Measurements from ENCODE around the gene INO80D.
"Not testable (repeated sequence)": the region's sequence is repeated elsewhere in the genome, so short reads cannot be mapped to it uniquely, and the experiment has no call there.

The INO80D gene

DNA sequence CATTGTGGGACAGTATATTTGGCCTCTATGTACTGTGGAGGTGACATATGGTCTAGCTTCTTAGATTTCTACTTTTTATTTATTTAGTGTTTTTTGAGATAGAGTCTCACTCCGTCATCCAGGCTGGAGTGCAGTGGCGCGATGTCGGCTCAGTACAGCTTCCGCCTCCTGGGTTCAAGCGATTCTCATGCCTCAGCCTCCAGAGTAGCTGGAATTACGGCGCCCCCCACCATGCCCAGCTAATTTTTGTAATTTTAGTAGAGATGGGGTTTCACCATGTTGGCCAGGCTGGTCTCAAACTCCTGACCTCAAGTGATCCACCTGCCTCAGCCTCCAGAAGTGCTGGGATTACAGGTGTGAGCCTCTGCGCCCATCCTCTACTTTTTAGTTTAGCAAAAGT lies 99.6 kb downstream of the INO80D start:
- not testable (repeated sequence) for DNase-seq (ENCODE audit: low spot score); FAIRE-seq

DNA sequence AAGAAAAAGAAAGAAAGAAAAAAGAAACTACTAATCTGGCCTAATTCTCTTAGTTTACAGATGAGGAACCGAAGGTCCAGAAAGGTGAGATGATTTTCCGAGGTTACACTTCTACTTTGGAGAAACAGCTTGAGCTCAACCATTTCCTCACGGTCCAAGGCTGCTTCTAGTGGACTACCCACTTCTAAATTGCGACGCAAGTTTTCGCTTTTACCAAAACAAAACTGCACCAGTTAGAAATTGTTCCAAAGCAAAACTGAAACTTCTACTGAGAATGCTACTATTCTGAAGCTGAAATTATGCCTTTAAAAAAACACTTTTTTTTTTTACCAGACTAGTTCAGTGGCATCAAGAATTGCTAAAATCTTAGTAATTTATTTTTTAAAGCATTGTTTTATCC lies 101.6 kb downstream of the INO80D start:
- FAIRE-seq = no peak
- DNase-seq (ENCODE audit: low spot score) = no peak

DNA sequence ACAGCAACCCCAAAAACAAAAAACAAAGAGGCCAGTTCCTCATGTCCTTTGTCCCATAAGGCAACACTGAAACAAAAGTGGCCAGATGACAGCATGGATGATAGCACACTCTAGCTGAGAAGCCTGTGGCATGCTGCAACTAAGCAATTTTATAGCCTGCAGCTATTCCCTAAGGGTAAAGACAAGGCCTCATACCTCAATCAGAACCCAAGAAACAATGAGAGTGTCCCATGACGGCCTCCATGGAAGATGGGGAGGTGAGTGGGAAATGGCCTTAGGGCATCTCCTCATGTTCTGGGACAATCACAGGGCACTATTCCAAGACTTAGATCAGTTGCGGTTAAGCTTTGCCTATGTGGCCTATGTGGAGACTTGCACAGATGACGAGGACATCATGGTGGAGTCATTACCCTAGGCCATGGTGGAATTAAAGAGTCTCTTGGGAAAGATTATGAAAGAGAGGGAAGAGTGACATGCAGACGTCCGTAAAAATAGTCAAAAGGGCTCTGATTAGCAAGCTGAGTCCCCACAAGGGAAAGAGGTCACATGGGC lies 103.1 kb downstream of the INO80D start:
- FAIRE-seq = no peak
- no peak for DNase-seq (ENCODE audit: low spot score)

DNA sequence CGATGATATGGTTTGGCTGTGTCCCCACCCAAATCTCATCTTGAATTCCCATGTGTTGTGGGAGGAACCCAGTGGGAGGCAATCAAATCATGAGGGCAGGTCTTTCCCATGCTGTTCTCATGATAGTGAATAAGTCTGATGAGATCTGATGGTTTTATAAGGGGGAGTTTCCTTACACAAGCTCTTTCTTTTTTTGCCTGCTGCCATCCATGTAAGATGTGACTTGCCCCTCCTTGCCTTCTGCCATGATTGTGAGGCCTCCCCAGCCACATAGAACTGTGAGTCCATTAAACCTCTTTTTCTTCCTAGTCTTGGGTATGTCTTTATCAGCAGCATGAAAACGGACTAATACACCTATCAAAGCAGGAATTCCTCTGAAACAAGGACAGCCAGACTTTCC lies 107.2 kb downstream of the INO80D start:
- not testable (repeated sequence) for FAIRE-seq; DNase-seq (ENCODE audit: low spot score)

DNA sequence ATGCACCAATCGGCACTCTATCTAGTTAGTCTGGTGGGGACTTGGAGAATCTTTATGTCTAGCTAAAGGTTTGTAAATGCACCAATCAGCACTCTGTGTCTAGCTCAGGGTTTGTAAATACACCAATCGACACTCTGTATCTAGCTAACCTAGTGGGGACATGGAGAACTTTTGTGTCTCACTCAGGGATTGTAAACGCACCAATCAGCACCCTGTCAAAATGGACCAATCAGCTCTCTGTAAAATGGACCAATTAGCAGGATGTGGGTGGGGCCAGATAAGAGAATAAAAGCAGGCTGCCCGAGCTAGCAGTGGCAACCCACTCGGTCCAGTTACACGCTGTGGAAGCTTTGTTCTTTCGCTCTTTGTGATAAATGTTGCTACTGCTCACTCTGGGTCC lies 108.3 kb downstream of the INO80D start:
- not testable (repeated sequence) for FAIRE-seq; DNase-seq (ENCODE audit: low spot score)

DNA sequence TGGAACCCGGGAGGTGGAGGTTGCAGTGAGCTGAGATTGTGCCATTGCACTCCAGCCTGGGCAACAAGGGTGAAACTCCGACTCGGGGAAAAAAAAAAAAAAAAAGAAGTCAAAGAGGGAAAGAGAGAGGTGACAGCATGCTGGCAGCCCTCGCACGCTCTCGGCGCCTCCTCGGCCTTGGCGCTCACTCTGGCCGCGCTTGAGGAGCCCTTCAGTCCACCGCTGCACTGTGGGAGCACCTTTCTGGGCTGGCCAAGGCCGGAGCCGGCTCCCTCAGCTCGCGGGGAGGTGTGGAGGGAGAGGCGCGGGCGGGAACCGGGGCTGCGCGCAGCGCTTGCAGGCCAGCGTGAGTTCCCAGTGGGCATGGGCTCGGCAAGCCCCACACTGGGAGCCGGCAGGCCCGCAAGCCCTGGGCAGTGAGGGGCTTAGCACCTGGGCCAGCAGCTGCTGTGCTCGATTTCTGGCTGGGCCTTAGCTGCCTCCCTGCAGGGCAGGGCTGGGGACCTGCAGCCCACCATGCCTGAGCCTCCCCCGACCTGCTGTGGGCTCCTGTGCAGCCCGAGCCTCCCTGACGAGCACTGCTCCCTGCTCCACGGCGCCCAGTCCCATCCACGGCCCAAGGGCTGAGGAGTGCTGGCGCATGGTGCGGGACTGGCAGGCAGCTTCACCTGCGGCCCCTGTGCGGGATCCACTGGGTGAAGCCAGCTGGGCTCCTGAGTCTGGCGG lies 108.9 kb downstream of the INO80D start:
- not testable (repeated sequence) for FAIRE-seq; DNase-seq (ENCODE audit: low spot score)

DNA sequence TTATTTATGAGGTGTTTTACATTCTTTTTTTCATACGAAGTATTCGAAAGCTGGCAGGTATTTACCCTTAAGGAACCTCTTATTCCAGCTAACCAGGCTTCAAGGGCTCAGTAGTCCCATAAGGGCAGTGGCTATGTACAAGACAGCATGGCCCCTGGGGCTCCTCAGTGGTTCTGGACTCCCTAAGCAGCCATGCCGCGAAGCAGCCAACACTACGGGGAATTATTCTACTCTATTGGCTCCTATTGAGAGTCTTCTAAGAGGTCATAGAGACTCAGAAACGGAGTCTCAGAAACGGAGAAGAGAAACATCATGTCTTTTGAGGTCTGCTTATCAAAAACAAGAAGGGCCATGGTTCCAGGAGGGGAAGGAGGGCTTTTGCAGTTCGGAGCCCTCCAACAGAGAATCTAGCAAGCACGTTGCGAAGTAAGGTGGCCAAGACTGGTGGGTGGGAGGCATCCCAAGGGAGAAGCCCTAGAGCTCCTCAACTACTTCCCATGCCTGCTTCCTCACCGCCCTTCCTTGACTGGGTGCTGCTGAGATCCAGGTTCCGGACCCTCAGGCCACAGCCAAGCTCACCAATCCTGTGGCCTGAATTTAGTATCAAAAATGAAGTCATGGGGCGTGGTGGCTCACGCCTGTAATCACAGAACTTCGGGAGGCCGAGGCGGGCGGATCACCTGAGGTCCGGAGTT lies 109.7 kb downstream of the INO80D start:
- FAIRE-seq = no peak
- no peak for DNase-seq (ENCODE audit: low spot score)

DNA sequence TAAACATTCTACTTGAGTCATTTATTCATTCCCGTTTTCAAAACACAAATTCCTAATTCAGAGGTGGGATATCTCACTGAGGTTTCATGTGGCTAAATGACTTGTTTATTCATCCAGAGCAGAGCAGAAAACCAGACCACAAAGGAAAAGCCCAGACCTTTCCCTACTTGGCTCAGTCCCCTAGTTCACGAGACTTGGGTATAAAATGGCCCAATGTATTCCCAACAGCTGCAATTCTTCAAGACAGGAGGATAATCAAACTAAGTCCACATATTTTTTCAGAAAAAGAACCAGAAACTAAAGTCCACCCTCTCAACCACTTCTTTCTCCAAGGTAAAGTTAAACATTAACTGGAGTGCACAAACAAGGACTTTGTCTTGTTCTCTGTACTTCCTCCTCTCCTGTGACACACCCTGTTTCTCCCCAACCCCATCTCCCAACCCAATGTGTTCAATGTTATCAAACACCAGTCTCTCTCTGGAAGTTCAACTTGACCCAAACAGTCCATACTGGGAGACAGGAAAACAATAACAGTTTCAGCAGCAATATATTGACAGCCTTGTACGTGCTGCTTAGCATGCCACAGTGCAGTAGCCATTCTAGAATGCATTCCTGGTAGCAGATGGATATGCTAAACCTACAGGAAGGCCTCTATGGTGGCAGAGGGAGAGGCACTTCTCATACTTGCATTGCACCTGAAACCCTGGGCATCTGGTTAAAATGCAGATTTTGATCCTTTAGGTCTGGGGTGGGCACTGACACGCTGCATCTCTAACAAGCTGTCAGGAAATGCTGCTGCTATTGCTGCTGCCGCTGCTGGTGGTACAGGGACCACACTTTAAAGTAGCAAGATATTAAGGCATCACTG lies 110.7 kb downstream of the INO80D start:
- DNase-seq (ENCODE audit: low spot score) (peak; percentile 33), FAIRE-seq (peak; percentile 87)

DNA sequence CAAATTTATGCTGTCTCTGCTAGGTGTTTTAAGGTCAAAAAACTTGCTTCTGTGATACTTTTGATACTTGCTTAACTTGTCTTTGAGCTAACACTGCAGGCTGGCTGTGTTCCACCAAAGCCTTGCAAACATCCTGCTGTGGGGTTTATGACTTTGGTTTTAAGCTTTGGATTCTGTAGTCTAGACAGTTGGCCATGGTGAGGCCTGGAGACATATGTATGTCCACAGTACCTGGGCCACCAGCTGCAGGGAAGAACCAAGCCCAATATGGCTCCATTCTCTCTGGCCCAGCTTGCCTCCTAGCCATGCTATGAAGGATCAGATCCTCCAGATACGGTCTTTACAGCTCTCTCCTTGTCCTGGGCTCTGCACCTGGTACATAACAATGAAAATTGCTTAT lies 113.9 kb downstream of the INO80D start:
- DNase-seq (ENCODE audit: low spot score) (no peak), FAIRE-seq (no peak)

DNA sequence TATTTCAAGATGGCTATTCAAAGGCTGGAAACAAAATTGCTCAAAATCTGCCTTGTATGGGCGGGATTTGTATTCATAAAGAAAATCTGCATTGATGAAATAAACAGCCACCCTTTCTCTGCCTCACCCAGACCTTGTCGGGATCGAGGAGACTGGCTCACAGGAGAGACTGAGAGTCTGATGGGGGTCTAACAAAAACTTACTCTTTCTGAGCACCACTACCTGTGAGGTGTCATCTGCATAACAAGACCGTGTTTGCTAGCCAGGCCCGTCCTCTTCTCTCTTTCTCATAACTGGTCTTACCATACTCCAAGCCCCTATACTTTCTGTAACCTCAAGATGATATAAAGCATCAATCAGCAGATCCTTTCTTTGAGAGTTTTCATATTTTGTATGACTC lies 115.6 kb downstream of the INO80D start:
- no peak for DNase-seq (ENCODE audit: low spot score)
- FAIRE-seq = no peak

DNA sequence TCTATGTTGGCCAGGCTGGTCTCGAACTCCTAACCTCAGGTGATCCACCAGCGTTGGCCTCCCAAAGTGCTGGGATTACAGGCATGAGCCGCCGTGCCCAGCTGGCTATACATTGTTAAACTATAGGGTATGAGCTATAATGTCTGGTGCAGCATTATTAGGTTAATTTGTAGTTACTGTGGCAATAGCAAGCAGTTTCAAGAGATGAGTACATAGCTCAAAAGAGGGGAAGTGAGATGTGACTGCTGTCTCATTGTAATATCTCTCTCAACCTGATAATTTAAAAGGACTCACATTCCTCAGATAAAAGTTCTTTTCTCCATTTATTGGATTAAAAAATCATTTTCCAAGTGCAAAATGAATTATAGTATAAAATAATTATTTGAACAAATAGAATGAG lies 116.4 kb downstream of the INO80D start:
- no peak for FAIRE-seq

DNA sequence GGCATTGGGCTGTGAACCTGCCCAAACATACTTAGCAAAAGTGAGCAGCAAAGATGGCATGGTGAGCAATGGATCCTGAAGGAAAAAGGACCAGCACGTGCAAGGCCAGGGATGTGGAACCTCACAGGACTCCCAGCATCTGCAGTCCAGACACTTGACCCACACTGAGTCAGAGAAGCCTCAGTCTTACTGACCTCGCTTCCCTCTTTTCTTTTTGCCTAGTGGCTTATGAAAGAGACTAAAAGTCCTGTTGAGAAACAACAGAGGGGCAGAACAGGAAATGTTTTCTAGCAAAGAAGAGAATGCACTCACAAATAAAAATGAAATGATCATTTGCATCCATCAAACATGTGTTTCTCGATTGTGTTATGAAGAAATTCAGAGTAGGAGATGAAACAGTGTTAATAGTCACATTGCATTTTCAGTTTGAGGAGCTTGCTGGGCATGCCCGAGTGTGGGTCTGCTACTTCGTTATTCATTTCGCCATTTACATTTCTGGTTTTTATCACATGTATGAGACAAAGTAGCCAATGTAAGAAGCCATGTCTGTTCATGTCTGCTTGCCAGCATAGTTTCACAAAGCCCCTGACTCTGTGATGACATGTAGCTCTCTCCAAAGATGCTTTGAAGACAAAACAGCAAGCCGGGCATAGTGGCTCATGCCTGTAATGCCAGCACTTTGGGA lies 118.4 kb downstream of the INO80D start:
- DNase-seq (ENCODE audit: low spot score) (no peak), FAIRE-seq (no peak)

More for the DNA sequence above, 116.4 kb downstream of the INO80D start:
- no peak for DNase-seq (ENCODE audit: low spot score)

DNA sequence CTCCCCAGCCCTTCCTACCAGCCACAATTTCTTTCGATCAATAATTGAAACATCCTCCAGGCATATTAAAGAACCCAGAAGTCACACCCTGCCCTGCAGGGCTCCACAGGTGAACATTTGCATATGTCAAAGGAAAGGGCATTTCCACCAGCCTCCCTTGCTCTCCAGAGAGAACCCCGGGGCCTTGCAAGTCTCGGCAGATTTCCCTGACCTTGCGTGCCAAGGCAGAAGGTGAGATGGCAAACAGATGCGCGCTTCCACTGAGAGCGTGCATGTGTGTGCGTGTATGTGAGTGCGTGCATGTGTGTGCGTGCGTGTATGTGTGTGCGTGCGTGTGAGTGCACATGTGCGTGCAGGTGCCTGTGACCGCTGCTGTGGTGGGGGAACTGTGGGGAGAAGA lies 120.3 kb downstream of the INO80D start:
- DNase-seq (ENCODE audit: low spot score) (no peak), FAIRE-seq (no peak)

DNA sequence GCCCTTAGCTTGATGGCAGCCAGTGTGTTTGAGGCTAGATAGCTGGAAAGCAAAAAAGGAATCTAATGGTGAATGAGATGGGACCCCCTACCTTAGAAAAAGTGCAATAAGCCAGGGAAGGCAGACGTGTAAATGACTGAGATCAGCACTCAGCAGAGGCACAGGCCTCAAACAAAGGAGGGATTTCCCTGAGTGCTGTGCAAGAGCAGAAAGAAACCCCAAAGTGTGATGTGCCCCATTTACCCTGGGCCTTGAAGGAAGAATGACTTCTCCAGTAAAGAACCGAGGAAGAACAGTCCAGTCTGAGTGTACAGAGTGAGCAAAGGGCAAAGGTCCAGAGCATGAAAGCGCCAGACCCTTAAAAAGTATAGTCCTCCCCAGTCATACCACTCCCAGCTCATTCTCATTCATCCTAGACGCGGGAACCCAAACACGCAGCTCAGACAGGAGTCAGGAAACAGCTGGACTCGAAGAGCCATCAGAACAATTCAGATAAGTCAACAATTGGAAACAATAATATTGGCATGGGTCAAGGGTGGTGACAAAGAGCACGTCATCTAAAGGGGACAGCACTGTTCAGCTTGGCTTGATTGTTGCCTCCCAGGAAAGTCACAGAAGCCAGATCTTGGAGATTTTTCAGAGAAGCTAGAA lies 121.7 kb downstream of the INO80D start:
- DNase-seq (ENCODE audit: low spot score) (no peak), FAIRE-seq (no peak)

DNA sequence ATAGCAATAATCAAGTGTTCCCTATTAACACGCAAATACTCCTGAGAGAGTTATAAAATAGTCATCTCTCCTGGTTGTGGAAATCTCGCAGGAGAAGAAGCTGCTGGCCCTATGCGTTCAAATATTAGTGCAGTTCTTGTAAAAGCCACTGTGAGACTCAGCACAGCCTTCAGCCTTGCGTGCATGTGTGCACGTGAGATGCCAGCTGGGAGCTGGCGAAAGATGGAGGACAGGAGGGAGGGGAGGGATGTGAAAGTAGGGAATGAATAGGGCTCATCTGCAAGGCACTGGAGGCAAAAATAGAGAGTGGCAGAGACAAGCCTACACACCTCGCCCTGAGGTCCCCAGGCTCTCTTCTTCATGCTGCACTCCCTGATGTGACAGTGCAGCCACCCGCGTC lies 126.5 kb downstream of the INO80D start:
- DNase-seq (ENCODE audit: low spot score) (no peak), FAIRE-seq (no peak)

DNA sequence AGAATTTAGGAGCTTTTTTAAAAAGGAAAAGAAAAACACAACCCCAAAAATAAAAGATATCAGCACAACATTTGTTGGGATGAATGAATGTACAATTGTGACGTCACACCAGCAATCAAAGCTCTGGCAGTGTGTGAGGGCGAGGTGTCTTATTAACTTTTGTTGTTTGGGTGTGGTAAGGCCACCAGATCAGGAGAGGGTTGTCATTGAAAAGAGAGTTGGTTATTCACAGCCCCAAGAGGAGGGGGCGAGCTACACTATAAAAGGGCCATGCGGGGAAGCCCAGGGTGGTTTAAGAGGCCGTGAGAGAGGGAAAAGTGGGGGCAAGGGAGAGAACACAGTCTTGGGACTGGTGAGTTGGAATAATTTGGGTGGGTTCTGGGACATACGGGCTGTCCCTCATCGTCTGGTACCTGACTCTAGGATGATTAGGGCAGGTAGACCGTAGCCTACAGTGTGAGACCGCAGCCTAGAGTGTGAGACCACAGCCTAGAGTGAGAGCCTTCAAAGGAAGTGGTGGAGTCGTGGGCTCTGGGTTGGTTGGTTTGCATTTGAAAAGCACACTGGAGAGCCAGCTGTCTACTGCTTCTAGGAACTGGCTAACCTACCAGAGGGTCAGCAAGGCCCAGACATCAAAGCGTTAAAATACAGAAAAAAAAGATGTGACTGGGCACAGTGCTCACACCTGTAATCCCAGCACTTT lies 128.4 kb downstream of the INO80D start:
- no peak for FAIRE-seq
- no peak for DNase-seq (ENCODE audit: low spot score)

DNA sequence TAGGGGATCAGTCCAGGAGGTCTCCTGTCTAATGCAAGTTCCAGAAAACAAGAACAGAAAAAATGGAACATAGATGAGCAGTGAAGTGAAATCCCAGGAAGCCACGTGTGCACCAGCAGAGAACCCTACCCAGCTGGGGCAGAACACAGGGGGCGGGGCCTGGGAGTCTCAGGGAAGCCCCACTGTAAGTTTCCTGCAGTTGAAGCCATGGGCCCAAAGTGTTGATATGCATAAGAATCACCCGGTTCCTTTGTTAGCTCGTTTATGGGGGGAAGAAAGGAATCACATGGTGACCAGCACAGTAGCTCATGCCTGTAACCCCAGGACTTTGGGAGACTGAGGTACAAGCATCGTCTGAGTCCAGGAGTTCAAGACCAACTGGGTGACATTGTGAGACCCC lies 131.3 kb downstream of the INO80D start:
- FAIRE-seq (no peak), DNase-seq (ENCODE audit: low spot score) (no peak)

DNA sequence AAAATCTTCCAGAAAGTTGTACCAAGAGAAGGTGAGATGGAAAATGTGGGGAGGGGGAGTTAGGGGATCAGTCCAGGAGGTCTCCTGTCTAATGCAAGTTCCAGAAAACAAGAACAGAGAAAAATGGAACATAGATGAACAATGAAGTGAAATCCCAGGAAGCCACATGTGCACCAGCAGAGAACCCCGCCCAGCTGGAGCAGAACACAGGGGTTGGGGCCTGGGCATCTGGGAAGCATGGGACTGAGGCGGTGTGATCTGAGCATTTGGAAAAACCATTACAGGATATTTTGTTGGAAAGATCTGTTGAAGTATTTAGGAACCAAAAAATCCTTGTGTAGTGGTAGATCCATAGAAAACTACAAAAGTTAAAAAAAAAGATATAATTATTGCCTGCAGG lies 133.7 kb downstream of the INO80D start:
- no peak for FAIRE-seq
- no peak for DNase-seq (ENCODE audit: low spot score)

DNA sequence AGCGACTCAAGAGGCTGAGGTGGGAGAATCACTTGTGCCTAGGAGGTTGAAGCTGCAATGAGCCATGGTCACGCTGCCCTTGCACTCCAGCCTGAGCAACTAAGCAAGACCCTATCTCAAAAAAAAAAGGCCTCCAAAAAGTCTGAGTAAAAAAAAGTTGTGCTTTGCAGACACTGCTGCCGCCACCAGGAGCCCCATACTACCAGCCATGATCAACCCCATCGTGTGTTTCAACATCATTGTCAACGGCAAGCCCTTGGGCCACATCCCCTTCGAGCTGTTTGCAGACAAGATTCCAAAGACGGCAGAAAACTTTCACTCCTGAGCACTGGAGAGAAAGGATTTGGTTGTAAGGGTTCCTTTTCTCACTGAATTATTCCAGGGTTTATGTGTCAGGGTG lies 137.1 kb downstream of the INO80D start:
- DNase-seq (ENCODE audit: low spot score) (no peak), FAIRE-seq (no peak)

DNA sequence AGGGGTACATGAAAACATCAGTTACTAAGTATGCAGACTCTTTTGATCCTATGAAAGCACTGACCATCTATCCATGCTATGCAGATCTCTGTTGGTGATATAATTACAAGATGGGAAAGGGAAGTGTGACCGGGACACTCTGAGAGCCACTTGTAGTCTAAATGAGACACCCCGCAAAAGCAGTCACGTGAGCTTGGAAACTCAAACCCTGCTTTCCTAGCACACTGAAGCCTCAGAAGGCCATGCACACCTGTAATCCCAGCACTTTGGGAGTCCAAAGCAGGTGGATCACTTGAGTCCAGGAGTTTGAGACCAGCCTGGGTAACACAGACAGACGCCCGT lies 137.5 kb downstream of the INO80D start:
- no peak for FAIRE-seq
- no peak for DNase-seq (ENCODE audit: low spot score)
